HG03520 (cell line): ENCODE measurements around the gene PRKCZ.
"Not testable (repeated sequence)": the region's sequence is repeated elsewhere in the genome, so short reads cannot be mapped to it uniquely, and the experiment has no call there.

Experiments used
- ATAC-seq: cut with Tn5 transposase; IDR thresholded peaks from one replicate; pipeline ENCODE4 v1.9.1; 2021; ENCODE audit warnings: mild to moderate bottlenecking, moderate library complexity; ENCODE audit not compliant: unreplicated experiment

The PRKCZ gene

DNA sequence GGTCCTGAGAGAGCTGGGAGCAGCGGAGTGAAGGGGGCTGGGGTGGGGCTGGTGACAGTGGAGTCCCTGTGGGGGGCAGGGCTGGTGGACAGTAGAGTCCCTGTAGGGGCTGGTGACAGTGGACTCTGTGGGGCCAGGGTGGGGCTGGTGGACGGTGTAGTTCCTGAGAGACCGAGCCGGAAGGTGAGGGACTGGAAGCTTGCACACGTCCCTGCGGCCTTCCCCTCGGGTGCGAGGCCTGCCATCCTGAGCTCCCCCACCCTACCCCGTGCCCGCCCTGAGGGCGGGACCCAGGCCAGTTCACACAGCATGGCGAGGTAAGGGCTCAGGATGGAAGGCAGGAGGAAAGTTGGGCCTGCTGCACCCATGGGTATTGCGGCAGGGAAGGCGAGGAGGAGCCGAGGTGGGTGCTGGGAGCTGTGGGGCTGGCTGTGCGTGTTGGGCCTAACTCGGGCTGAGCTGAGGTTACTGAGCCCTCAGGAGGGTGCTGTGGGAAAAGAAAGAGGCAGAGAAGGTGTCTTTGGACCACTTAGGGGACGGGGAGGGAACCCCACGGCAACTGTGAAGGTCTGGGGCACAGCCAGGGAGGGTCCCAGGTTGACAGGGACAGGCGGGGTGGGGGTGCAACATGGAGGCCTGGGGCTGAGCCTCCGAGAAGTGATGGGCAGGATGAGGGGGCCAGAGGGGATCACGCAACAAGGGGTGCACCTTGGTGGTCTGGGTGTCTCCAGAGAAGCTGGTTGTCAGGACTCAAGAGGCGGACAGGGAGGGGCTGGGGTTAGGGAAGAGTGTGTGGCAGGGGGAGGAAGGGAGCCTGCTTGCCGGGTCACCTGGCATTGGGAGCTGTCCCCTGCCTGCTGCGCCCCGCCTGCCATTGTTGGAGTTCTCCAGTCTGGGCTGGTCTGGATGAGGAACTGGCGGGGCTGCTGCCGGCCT is 60.8 kb downstream of the PRKCZ start:
- no peak for ATAC-seq

DNA sequence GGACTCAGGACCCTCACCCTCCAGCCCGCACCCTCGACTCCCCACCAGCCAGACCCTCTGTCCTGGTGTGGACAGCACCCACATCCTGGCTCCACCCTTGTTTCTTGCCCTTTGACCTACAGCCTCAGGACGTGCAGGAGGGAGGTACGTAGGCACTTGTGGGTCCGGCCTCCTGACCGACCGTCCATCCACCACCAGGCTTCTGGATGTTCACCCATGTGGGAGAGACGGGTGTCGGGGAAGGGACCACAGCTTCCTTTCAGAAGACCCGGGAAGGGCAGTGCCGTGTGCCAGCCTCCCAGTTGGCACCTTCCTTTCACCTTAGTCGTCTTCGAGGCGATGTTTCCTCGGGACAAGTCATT is 61.4 kb downstream of the PRKCZ start:
- no peak for ATAC-seq

DNA sequence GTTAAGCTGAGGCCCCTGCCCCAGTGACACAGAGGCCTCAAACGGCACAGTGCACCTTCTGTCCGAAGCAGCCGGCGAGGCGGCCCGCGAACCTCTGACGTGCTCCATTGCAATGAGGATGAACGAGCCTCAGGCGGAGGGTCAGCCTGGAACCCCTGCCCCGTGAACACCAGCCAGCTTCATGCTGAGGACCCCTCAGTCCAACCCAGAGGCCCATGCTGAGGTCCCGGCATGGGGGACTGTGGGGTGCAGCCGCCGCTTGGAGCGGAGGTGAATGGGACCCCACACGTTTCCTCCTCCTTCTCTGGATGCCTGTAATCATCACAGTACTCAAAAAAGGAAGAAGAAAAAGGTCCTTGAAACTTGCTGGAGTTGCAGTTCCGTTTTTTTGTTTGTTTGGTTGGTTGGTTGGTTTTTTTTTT is 62.1 kb downstream of the PRKCZ start:
- ATAC-seq, result no peak

DNA sequence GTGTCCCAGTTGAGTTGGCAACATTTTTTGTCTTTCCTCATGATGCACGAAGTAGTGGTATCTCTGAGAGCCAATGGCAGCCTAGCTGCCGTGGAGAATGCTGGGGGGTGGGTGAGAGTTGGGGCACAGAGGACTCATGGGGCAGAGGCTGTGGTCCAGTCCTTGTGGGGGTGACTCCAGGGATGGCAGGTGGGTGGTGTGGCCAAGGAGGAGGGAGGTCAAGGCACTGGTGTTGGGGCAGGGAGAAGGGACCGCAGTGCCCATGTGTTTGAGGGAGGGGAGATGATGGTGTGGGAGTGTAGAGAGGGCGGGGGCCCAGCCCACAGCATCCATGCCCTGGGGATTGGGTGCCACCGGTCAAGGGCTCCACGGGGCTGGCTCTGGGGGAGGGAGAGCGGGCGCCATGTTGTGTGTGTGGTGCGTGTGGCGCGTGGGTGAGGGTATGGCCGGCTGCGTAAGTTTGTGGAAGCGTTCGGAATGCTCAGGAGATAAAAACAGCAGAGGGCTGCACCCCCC is 63.5 kb downstream of the PRKCZ start:
- no peak for ATAC-seq

DNA sequence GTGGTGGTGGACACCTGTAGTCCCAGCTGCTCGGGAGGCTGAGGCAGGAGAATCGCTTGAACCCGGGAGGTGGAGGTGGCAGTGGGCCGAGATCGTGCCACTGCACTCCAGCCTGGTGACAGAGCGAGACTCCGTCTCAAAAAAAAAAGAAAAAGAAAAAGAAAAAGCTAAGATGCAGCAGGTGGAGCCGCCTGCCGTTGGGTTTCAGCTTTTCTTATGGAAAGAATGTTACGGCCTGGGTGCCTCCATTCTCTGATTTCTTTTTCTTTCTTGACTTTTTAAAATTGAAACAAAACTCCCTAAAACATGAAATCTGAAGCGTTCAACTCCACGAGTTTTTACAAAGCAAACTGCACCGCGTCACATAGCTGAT is 64.4 kb downstream of the PRKCZ start:
- not testable (repeated sequence) for ATAC-seq

DNA sequence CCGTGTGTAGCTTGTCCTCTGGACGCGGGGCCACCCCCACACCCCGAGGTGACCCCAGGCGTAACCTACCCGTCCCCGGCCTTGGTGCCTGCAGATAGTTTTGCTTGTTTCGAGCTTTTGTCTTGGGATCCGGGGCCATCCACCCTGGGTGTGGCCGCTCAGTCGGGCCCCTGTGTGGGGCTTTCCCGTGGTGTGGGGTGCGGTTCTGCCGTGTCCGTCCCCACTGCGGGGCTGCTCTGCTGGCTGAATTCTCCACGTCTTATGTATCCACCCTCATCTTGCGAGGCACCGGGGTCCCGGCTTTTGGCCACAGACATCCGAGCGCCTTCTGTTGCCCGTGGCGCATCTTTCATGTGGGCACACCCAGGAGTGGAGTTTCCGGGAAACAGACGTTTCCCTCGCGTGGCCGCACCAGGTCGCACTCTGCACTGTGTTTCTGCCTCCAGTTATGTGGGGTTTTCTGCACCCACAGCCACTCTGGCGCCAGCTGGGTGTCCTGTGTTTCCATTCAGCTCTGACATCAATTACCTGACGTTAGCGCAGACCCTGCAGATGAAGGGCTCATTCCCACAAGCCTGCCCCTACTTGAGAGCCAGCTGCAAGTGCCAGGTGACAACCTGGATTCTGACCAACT is 64.9 kb downstream of the PRKCZ start:
- no peak for ATAC-seq

DNA sequence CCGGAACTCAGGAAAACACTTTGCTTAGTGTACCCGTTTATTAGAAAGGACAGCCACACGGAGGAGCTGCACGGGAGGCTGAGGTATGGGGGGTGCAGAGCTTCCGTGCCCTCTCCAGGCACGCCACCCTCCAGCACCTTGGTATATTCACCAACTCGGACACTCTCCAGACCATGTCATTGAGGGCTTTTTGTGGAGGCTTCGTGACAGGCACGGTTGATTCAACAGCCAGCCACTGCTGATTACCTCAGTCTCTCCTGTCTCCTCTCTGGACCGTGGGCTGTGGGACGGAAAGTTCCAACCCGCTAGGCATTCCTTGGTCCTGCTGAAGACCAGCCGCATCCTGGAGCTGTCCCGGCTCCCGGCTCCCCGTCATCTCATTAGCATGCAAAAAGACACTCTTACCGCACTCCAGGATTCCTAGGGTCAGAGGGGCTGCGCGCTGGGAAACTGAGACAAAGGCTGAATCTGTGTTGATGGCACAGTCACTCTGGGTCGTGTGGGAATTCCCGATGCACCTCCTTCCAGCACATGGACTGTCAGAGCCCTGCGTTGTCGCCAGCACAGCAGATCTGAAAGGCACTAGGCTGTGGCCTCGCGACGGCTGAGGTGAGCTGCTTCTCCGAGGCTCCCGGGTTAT is 65.6 kb downstream of the PRKCZ start:
- no peak for ATAC-seq

DNA sequence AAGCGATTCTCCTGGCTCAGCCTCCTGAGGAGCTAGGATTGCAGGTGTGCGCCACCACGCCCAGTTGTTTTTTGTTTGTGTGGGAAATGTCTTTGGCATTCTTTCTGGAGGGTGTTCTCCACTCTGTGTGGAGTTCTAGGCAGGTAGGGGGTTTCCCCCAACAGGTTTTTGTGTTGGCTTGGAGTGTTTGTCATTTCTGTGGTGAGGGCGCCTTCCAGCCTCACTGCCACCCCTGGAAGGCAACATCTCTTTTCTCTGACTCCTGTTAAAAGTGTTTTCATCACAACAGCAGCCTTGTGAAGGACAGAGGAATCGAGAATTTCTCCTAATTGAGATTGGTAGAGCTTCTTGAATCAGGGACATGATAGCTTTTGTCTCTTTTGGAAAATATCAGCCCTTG is 69.7 kb downstream of the PRKCZ start:
- no peak for ATAC-seq

DNA sequence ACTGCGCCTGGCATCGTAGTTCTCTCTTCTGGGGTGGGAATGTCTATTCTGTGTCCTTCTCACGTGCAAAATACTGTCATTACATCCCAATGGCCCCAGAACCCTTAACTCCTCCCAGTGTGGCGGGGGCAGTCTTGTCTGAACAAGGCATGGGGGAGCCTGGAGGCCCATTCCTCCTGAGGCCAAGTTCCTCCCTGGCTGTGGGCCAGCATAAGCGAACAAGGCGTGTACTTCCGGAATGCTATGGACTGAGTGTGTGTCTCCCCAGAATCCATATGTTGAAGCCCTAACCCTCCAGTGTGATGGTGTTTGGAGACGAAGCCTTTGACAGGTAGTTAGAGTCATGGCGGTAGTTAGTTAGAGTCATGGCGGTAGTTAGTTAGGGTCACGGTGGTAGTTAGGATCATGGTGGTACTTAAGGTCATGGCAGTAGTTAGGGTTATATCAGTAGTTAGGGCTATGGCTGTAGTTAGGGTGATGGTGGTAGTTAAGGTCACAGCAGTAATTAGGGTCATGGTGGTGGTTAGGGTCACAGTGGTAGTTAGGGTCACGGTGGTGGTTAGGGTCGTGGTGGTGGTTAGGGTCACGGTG is 71.0 kb downstream of the PRKCZ start:
- ATAC-seq, result no peak

DNA sequence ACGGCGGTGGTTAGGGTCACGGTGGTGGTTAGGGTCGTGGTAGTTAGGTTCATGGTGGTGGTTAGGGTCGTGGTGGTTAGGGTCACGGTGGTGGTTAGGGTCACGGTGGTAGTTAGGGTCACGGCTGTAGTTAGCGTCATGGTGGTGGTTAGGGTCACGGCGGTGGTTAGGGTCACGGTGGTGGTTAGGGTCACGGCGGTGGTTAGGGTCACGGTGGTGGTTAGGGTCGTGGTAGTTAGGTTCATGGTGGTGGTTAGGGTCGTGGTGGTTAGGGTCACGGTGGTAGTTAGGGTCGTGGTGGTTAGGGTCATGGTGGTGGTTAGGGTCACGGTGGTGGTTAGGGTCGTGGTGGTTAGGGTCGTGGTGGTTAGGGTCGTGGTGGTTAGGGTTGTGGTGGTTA is 71.6 kb downstream of the PRKCZ start:
- ATAC-seq, result not testable (repeated sequence)

DNA sequence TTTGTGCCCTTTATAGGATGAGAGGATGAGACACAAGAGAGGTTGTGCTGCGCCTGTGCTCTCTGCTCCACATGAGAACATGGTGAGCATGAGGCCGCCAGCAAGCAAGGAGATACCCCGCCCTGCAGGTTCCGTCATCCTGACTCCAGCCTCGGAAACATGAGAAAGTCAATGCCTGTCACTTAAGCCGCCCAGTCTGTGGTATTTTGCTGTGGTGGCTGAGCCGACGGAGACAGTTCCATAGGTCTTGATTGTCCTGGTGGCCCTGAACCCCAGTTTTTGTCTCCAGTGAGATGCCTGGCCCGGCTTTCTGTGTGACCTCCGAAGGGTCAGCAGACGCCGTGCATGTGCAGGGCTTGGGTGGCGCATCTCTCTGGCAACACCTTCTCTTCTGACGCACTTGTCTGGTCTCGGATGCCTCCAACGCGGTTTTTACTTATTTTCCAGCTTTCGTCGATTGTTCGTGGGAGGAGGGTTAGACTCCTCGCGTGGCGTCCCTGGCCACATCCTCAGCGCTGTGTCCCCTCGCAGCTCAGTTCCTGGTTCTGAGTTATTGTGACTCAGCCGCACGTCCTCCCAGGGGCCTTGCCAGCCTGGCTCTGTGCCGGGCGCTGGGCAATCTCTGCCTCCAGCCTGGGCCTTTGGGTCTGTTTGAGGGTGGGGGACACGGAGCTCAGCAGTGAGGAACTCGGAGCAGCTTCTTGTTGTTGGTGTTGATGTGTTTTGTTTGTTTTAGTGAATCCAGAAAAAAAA is 74.4 kb downstream of the PRKCZ start:
- no peak for ATAC-seq

DNA sequence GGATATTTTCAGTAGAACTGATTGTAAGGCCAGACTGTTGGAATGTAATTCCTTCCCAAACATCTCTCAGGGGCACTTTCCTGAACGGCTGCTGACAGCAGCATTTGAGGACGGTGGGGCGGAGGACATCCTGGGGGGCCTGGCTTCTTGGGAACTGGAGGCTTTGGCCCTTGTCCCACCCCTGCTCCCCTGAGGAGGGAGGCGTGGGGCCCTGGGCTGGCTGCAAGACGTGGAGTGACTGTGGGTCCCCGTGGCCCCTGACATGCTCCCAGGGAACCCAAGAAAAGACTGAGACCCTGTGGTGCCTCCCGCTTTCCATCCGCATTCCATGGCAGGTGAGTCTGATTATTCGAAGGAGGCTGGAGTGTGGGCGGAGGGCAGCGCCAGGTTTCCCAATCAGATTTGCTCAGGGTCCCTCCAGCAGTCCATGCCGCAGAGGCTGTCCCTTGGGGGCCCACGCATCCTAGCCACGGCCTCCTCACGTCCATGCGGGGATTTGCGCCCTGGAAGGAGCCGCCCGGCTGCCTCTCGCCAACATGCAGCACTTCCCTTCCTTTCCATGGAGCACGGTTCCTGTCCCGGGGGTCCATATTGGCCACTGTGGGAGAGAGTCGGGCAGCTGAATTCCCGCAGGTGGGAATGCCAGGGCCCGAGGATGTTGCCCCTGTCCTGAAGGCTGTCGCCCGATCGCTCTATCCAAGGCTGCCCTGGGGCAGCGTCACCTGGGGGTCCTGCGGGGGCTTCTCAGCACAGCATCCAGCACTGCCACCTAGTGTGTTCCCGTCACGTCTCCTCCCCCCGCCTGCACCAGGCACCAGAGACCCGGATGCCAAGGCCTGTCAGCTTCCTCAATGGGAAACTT is 75.4 kb downstream of the PRKCZ start:
- no peak for ATAC-seq

DNA sequence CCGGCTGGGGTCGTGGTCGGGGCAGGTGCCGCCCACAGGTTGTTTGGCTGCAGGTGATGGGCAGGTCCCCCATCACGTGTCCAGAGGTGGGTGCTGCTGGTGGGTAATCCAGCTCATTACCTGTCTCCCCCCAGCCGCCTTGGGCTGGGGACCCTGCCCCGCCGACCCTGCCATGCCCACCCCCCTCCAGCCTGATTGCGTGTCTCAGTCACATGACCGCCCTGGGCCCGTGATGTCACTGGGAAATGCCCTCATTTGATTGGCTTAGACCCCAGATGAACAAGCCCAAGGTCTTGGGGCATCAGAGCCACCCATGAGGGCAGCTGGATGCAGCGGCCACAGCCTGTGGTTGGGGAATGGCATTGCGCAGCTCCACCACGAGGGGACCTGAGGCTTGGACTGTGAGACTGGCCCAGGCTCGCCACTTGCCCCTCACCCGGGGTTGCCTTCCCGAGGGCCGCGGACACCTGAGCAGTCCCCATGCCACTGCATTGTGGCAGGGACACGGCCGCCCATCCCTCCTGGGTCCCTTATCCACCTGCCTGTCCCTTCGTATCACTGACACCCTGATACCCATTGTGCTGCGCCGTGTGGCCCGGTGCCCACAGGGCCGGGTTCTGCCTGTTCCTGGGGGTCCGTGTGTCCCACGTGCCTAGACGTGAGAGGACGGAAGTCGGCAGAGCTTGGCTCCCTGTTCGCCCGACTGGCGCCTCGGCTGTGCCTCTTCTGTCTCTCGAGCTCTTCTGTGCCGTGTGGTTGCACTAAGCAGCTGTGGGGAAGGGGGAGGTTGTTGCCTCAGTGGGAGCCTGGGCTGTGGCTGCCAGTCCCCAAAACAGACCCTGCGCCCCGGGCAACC is 76.3 kb downstream of the PRKCZ start:
- ATAC-seq, result no peak

DNA sequence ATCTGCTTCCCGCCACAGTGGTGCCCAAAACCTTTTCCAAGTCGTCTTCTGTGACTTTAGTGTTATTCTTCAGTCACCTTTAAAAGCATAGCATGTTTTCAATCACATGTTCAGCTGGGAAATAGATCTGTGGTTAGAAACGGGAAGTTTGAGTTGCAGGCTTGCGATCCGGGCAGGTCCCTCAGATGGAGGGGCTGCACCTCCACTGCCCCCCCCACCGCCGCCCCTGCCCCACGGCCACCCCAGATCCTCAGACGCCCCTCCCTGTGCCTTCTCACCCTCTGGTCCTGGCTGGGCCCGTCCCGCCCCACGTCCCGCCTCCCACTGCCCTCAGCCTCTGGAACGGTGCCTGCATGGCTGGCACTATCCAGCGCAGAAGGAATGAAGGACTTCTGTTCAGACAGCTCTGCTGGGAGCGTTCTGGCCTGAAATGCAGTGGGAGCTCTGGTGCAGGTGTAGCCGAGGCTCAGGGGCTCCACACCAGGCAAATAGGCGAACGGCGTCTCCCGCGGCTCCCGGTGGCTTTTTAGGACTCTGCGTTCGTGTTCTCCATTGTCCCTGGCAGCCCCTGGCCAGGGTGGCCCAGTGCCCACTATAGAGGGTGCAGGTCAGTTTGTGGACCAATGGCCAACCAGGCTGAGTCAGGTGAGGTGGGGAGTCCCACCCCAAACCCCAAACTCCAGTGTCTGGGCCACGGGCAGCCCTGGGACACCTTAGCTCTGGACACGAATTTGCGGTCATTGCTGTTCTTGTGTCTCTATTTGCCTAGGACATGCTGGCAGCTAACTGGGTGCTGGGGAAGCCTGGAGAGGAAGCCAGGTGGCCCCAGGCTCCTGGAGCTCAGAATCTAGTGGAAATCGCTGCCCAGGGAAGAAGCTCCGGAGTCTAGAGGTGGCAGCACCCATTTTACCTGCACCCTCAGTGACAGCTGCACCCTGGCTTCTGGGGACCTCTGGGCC is 77.3 kb downstream of the PRKCZ start:
- no peak for ATAC-seq

DNA sequence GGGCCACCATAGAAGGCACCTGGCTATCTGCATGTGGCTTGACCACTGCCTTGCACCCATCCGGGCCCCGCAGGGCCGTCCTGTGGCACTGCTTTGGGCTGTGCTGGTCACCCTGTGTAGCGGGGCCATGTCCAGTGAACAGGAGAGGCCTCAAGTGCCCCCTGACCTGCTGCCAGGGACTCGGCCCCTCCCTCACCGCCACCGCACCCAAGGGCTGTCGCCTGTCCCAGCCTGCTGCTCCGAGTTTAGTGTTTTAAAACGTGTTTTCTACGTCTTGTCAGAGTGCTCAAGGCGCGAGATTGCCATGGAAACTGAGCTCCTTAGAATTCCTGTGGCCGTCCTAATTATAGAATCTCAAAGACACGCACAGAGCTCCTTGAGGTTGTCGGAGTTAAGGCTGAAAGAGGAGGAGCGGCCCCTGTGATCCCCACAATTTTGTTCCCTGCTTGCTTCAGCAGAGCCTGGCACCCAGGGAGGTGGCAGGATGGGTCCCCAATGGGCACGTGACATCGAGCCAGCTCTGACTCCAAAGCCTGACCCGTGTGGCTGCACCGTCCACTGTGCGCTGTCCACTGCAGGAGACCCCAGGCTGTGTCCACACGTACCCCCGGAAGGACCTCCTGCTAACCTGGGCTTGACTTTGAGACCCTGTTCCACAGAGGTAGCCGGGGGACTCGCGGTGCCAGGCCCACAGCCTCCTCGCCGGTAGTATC is 78.1 kb downstream of the PRKCZ start:
- ATAC-seq, result no peak

DNA sequence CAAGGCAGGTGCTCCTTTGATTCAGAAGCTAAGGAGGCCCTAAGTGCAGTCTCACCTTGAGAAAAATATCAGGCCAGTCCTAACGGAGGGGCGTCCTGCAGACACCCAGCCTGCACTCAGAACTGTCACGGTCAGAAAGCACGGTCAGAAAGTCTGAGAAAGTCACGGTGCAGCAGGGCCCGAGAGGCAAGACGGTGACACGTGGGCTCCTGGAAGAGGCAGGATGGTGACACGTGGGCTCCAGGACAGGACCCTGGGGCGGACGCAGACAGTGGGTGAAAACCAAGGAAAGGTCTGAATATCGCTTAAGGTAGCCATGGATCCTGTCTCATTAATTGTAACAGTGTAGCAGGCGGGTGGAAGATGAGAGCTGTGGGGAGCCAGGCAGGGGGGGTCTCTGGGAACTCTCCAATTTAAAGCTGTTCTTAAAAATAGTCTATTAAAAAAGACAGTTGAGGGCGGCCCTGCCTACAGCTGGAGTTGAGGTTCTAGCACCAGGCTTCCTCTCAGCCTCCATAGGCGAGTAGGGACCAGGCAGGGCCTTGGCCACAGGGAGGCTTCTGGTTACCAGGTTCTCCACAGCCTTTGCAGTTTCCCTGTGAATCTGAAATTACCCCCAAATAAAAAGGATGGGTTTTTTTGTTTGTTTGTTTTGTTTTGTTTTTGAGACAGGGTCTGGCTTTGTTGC is 79.2 kb downstream of the PRKCZ start:
- no peak for ATAC-seq
